B cell (primary cell): ENCODE measurements around the gene EBP. TPM values are rescaled to one million over a fixed set of nuclear protein-coding genes. Genes with fewer than 3 reads are reported as not detected.

Experiments used
- ATAC-seq: fragments of 200-7000 bp; cut with Tn5 transposase; one replicate; pipeline ENCODE4 v1.10.0; 2021; ENCODE audit warnings: low read depth, mild to moderate bottlenecking, moderate number of reproducible peaks, moderate library complexity
- CTCF ChIA-PET: fragments of 350-600 bp; sonication (Branson Sonifier 250); formaldehyde crosslinking; loops from one replicate; lab custom pipeline; 2021; ENCODE audit warnings: antibody characterized with exemption, inconsistent platforms; lab: Charles Lee
- POLR2A ChIA-PET: fragments of 350-600 bp; sonication (Branson Sonifier 250); formaldehyde crosslinking; loops from one replicate; lab custom pipeline; 2021; ENCODE audit warnings: antibody characterized with exemption; lab: Charles Lee
- DNase-seq: peaks from one replicate; pipeline ENCODE4 v3.0.0; 2013
- H2AFZ ChIP-seq: 2 replicates; pipeline ENCODE4 v1.6.1; 2012; ENCODE audit warnings: mild to moderate bottlenecking, low read depth, low read length; ENCODE audit not compliant: insufficient read depth, poor library complexity, severe bottlenecking
- H3K27ac ChIP-seq, 2 donors: 1 replicate in 1 of 2; 2 replicates in 1 of 2; pipeline ENCODE4 v1.5.1; 2012 to 2013; ENCODE audit warnings: low read length in 2 of 2, mild to moderate bottlenecking in 2 of 2, moderate library complexity in 1 of 2
- H3K27me3 ChIP-seq, 4 experiments: fragments of 200-600 bp in 1 of 4; sonication (generic) in 1 of 4; replicated peaks in 1 of 4; 1 replicate in 2 of 4; 2 replicates in 2 of 4; pipeline versions ENCODE4 v1.6.1 to v1.7.0; 2013 to 2016; ENCODE audit warnings: low read length in 3 of 4, mild to moderate bottlenecking in 2 of 4, mixed read lengths in 1 of 4, moderate library complexity in 1 of 4; ENCODE audit not compliant: insufficient read depth in 4 of 4, control insufficient read depth in 3 of 4; ENCODE audit errors: control extremely low read depth in 1 of 4
- H3K36me3 ChIP-seq, 2 experiments: replicated peaks in 1 of 2; 1 replicate in 1 of 2; 2 replicates in 1 of 2; pipeline versions ENCODE4 v1.6.1 to v1.7.1; 2013; ENCODE audit warnings: low read length in 1 of 2; ENCODE audit not compliant: insufficient read depth in 2 of 2, control insufficient read depth in 1 of 2; ENCODE audit errors: control extremely low read depth in 1 of 2, extremely low read depth in 1 of 2
- H3K4me1 ChIP-seq, 2 donors: fragments of 200-600 bp in 1 of 2; sonication (generic) in 1 of 2; 1 replicate in 1 of 2; 2 replicates in 1 of 2; pipeline versions ENCODE4 v1.5.1 to v1.6.1; 2013 to 2017; ENCODE audit warnings: low read length in 2 of 2; ENCODE audit not compliant: control insufficient read depth in 2 of 2, insufficient read depth in 2 of 2
- H3K4me2 ChIP-seq: replicated peaks from 2 replicates; pipeline ENCODE3; 2012; ENCODE audit warnings: mild to moderate bottlenecking, low read depth, low read length; ENCODE audit not compliant: poor library complexity, severe bottlenecking
- H3K4me3 ChIP-seq, 5 experiments: fragments of 200-600 bp in 1 of 5; sonication (generic) in 1 of 5; 1 replicate in 3 of 5; 2 replicates in 2 of 5; pipeline versions ENCODE4 v1.5.1 to v1.7.0; 2011 to 2016; ENCODE audit warnings: low read length in 4 of 5, mild to moderate bottlenecking in 4 of 5, low read depth in 2 of 5, control low read depth in 1 of 5, moderate library complexity in 1 of 5; ENCODE audit not compliant: insufficient read depth in 1 of 5; ENCODE audit errors: control extremely low read depth in 1 of 5, extremely low read depth in 1 of 5
- H3K79me2 ChIP-seq: fragments of 200-600 bp; sonication (generic); one replicate; pipeline ENCODE4 v1.6.0; 2016; ENCODE audit warnings: low read length; ENCODE audit not compliant: control insufficient read depth, insufficient read depth
- H3K9ac ChIP-seq: fragments of 200-600 bp; sonication (generic); 2 replicates; pipeline ENCODE4 v1.6.1; 2017; ENCODE audit warnings: mild to moderate bottlenecking, low read length, moderate library complexity
- H3K9me3 ChIP-seq, 3 donors: one replicate each; pipeline versions ENCODE4 v1.6.1 to v1.7.1; 2013; ENCODE audit warnings: low read length in 2 of 3; ENCODE audit not compliant: control insufficient read depth in 2 of 3, insufficient read depth in 1 of 3; ENCODE audit errors: control extremely low read depth in 1 of 3
- H4K20me1 ChIP-seq: 2 replicates; pipeline ENCODE4 v1.6.0; 2012; ENCODE audit warnings: mild to moderate bottlenecking, low read length; ENCODE audit not compliant: insufficient read depth, control insufficient read depth, poor library complexity, severe bottlenecking
- H3K27ac Mint-ChIP-seq: one replicate; pipeline ENCODE4 v1.8.0; 2021; ENCODE audit warnings: mixed read lengths
- H3K27me3 Mint-ChIP-seq: one replicate; pipeline ENCODE4 v1.8.0; 2021; ENCODE audit warnings: mixed read lengths
- H3K4me1 Mint-ChIP-seq: one replicate; pipeline ENCODE4 v1.8.0; 2021; ENCODE audit warnings: mixed read lengths
- H3K4me3 Mint-ChIP-seq: one replicate; pipeline ENCODE4 v1.8.0; 2021; ENCODE audit warnings: mixed read lengths
- H3K9me3 Mint-ChIP-seq: one replicate; pipeline ENCODE4 v1.8.0; 2022; ENCODE audit warnings: mixed read lengths; ENCODE audit not compliant: insufficient read depth
- CTCF ChIP-seq: fragments of 200-600 bp; IDR thresholded peaks from one replicate; pipeline ENCODE4 v1.8.0; 2022; ENCODE audit warnings: antibody characterized with exemption, mild to moderate bottlenecking
- EZH2 ChIP-seq: IDR thresholded peaks from 2 replicates; pipeline ENCODE4 v1.6.1; 2012; ENCODE audit warnings: borderline replicate concordance, low read depth, mild to moderate bottlenecking, moderate library complexity, low read length; ENCODE audit not compliant: insufficient read depth, poor library complexity, severe bottlenecking
- WGBS: methylation state at CpG from one replicate; pipeline ENCODE4 v1.1.5; 2013; ENCODE audit warnings: missing lambda C conversion rate; ENCODE audit not compliant: insufficient coverage; 5-methylcytosine and 5-hydroxymethylcytosine counted together
- intact Hi-C: fragments of 100-400 bp; cut with micrococcal nuclease; formaldehyde crosslinking; loops from one replicate; pipeline ENCODE4 v1.10.0; 2022
- polyA plus RNA-seq: library from polyadenylated mRNA; depleted of rRNA; stranded (reverse); fragments of >200 nt; gene quantifications from 2 replicates; pipeline ENCODE4 v1.2.3, GENCODE V29; 2012
- total RNA-seq, 2 donors: library from RNA; stranded (reverse); fragments of 120-200 nt in 1 of 2; gene quantifications; 1 replicate in 1 of 2; 2 replicates in 1 of 2; pipeline versions ENCODE4 v1.2.3 to v1.2.4, GENCODE V29; 2013 to 2022

Gene EBP
- total and polyA plus RNA-seq, 2 donors (not counting 1 experiment from before 2014, with no cell fraction given), result 27.9 to 60.8 TPM

GRCh38 chrX:48475774-48476577 is 45.6 kb upstream of the EBP start, which contains the start of gene FTSJ1:
FTSJ1 (plus strand) TSS chrX:48476199; CDS start chrX:48478048, 1,849 bp downstream.
- H3K4me3 Mint-ChIP-seq, result peak within 1 kb of the TSS; percentile 86
- TF ChIP-seq CTCF (no peak), EZH2 (no peak)
- H3K27ac ChIP-seq, result peak within 1 kb of the TSS; percentile 59 to 78
- ATAC-seq (peak; percentile 87), DNase-seq (peak; percentile 94)
- ChIA-PET CTCF (interaction anchor here (1.1 kb wide), 1 partner anchor 172 kb away, joined by 3 read pairs; no protein-coding TSS in a partner anchor), POLR2A (interaction anchor here (0.6 to 1.4 kb wide), 2 partner anchors 63 to 95 kb away, joined by 3 to 9 read pairs; partner anchors contain the start of gene TBC1D25)
- peak within 1 kb of the TSS; percentile 77 for H3K4me2 ChIP-seq
- no peaks in the 10 kb centered on the region for H3K9me3 ChIP-seq
- H3K4me3 ChIP-seq, result peak within 1 kb of the TSS; percentile 70 to 83 (median 76)
- H3K27ac Mint-ChIP-seq, result peak within 1 kb of the TSS; percentile 78
- H3K79me2 ChIP-seq, result peaks cover 9% of the 10 kb centered on the region
- peak within 1 kb of the TSS; percentile 79 for H2AFZ ChIP-seq
- under 1% methylated on average over 69 of the region's 75 CpGs for WGBS
- H3K36me3 ChIP-seq, result peaks cover 0 to 4% of the 10 kb centered on the region in 2 experiments
- H3K27me3 Mint-ChIP-seq, result no peaks in the 10 kb centered on the region
- H3K27me3 ChIP-seq, result no peaks in the 10 kb centered on the region
- intact Hi-C loops, result loop anchor here (1.0 to 5.0 kb wide), 9 partner anchors 32 to 817 kb away; partner anchors contain the start of genes EBP, HDAC6, PORCN and TBC1D25
- H3K4me1 Mint-ChIP-seq, result peaks cover 26% of the 10 kb centered on the region
- H3K9ac ChIP-seq, result peak within 1 kb of the TSS; percentile 77
- peaks cover 4 to 19% of the 10 kb centered on the region in 2 donors for H3K4me1 ChIP-seq
- H3K9me3 Mint-ChIP-seq, result no peaks in the 10 kb centered on the region
- H4K20me1 ChIP-seq, result no peaks in the 10 kb centered on the region
